ENCODE data around the gene ATG2B.
"Not testable (repeated sequence)": the region's sequence is repeated elsewhere in the genome, so short reads cannot be mapped to it uniquely, and the experiment has no call there.

DNA sequence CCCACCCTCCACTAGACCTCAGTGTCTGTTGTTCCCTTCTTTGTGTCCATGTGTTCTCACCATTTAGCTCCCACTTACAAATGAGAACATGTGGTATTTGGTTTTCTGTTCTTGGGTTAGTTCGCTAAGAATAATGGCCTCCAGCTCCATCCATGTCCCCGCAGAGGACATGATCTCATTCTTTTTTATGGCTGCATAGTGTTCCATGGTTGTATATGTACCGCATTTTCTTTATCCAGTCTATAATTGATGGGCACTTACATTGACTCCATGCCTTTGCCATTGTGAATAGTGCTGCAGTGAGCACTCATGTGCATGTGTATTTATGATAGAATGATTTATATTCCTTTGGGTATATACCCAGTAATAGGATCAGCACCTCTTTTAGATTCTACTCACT is 118.1 kb downstream of the ATG2B start:
- TF ChIP-seq, protein P1, sequence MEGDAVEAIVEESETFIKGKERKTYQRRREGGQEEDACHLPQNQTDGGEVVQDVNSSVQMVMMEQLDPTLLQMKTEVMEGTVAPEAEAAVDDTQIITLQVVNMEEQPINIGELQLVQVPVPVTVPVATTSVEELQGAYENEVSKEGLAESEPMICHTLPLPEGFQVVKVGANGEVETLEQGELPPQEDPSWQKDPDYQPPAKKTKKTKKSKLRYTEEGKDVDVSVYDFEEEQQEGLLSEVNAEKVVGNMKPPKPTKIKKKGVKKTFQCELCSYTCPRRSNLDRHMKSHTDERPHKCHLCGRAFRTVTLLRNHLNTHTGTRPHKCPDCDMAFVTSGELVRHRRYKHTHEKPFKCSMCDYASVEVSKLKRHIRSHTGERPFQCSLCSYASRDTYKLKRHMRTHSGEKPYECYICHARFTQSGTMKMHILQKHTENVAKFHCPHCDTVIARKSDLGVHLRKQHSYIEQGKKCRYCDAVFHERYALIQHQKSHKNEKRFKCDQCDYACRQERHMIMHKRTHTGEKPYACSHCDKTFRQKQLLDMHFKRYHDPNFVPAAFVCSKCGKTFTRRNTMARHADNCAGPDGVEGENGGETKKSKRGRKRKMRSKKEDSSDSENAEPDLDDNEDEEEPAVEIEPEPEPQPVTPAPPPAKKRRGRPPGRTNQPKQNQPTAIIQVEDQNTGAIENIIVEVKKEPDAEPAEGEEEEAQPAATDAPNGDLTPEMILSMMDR (conservative IDR thresholded peaks at IDR 0.05; ENCODE audit: low read length): not testable (repeated sequence)
- not testable (repeated sequence) for TF ChIP-seq EZH2phosphoT487 (IDR thresholded peaks at IDR 0.05; ENCODE audit: borderline replicate concordance, low read depth, low read length)

All from OCI-LY7 (cell line).